CD4-positive, alpha-beta T cell (primary cell): ENCODE data around the gene ARID1B. TPM values are rescaled to one million over a fixed set of nuclear protein-coding genes. Genes with fewer than 3 reads are reported as not detected.
A peak's percentile ranks its signal among the peaks of the same experiment; 100 is the strongest.

Experiments
- ATAC-seq: fragments of 200-7000 bp; cut with Tn5 transposase; one replicate; pipeline ENCODE4 v1.10.0; 2022; ENCODE audit warnings: mild to moderate bottlenecking; ENCODE audit not compliant: poor library complexity
- CTCF ChIA-PET: fragments of 350-600 bp; sonication (Branson Sonifier 250); formaldehyde crosslinking; loops from one replicate; lab custom pipeline; 2021; ENCODE audit warnings: antibody characterized with exemption, inconsistent platforms; lab: Charles Lee
- POLR2A ChIA-PET: fragments of 350-600 bp; sonication (Branson Sonifier 250); formaldehyde crosslinking; loops from one replicate; lab custom pipeline; 2021; ENCODE audit warnings: antibody characterized with exemption, inconsistent platforms; lab: Charles Lee
- DNase-seq, 14 experiments: peaks; one replicate each; pipeline ENCODE4 v3.0.0-alpha.2; 2013 to 2020; ENCODE audit warnings: mixed read lengths in 2 of 14
- H3K27ac ChIP-seq, 2 donors: one replicate each; pipeline versions ENCODE4 v1.5.1 to v1.7.0; 2013; ENCODE audit warnings: low read length in 2 of 2, low read depth in 1 of 2, mild to moderate bottlenecking in 1 of 2
- H3K27me3 ChIP-seq, 2 experiments: 1 replicate in 1 of 2; 2 replicates in 1 of 2; pipeline versions ENCODE4 v1.6.1 to v1.7.0; 2013; ENCODE audit warnings: low read length in 2 of 2, control low read depth in 1 of 2, mild to moderate bottlenecking in 1 of 2, moderate library complexity in 1 of 2; ENCODE audit not compliant: insufficient read depth in 2 of 2, control insufficient read depth in 1 of 2
- H3K36me3 ChIP-seq: one replicate; pipeline ENCODE4 v1.6.1; 2013; ENCODE audit warnings: low read length, control low read depth; ENCODE audit not compliant: insufficient read depth
- H3K4me1 ChIP-seq: one replicate; pipeline ENCODE4 v1.6.1; 2013; ENCODE audit warnings: low read length, control low read depth; ENCODE audit not compliant: insufficient read depth
- H3K4me3 ChIP-seq: one replicate; pipeline ENCODE4 v1.5.1; 2013; ENCODE audit warnings: mild to moderate bottlenecking, low read length, moderate library complexity
- H3K9me3 ChIP-seq, 2 experiments: 1 replicate in 1 of 2; 2 replicates in 1 of 2; pipeline versions ENCODE4 v1.6.1 to v1.7.0; 2013; ENCODE audit warnings: low read length in 2 of 2, mild to moderate bottlenecking in 2 of 2, control low read depth in 1 of 2, moderate library complexity in 1 of 2; ENCODE audit not compliant: control insufficient read depth in 1 of 2, insufficient read depth in 1 of 2
- H3K27ac Mint-ChIP-seq: one replicate; pipeline ENCODE4 v1.8.0; 2020; ENCODE audit warnings: mixed read lengths
- H3K27me3 Mint-ChIP-seq: one replicate; pipeline ENCODE4 v1.8.0; 2021; ENCODE audit warnings: mixed read lengths
- H3K36me3 Mint-ChIP-seq: one replicate; pipeline ENCODE4 v1.8.0; 2021; ENCODE audit warnings: low read depth, mixed read lengths
- H3K4me1 Mint-ChIP-seq: one replicate; pipeline ENCODE4 v1.8.0; 2021; ENCODE audit warnings: low read depth, mixed read lengths
- H3K4me3 Mint-ChIP-seq: one replicate; pipeline ENCODE4 v1.8.0; 2020; ENCODE audit warnings: mild to moderate bottlenecking, mixed read lengths
- H3K9me3 Mint-ChIP-seq: one replicate; pipeline ENCODE4 v1.8.0; 2020; ENCODE audit warnings: mixed read lengths
- intact Hi-C, 2 experiments: fragments of 100-400 bp; cut with DNase I in 1 of 2; cut with micrococcal nuclease in 1 of 2; formaldehyde crosslinking; loops; one replicate each; pipeline versions ENCODE4 v1.15.1 to v1.9.0; 2023 to 2025; cut with DNase I, micrococcal nuclease
- total RNA-seq, 174 experiments: library from RNA in 2 of 174; stranded (reverse) in 2 of 174; gene quantifications; one replicate each; pipeline ENCODE4 v1.2.3 and lab custom pipeline; 2021 to 2026
- TF ChIP-seq, protein P1 (sequence below): fragments of 200-600 bp; IDR thresholded peaks from one replicate; pipeline ENCODE4 v1.8.0; 2022; ENCODE audit warnings: antibody characterized with exemption, mild to moderate bottlenecking

ARID1B gene
- total RNA-seq, 2 experiments from 2014 or later: 120 to 125 TPM

DNA sequence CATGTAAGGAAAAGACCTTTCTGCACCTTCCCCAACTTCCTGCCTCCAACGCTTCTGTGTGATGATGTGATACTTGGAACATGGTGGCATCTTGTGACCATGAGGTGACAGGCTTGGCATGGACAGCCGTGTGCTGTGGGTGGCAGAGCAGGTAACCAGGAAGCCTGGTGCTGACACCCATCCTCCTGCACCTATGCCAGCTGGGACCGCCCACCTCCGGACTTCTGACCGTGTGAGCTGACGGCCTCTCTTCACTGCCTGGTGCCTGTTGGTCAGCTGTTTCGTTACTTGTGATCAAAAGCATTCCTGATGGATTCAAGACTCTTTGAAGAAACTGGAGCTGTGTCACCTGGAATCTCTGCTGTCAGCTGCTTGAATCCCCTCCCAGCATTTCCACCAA is 475.8 kb downstream of the ARID1B start:
- no peak overlapping the region for H3K27ac ChIP-seq
- H3K36me3 ChIP-seq: no peaks in the 10 kb centered on the region
- H3K27me3 ChIP-seq: peaks cover 0 to 8% of the 10 kb centered on the region in 2 experiments
- Mint-ChIP-seq H3K27ac (no peak overlapping the region), H3K27me3 (peaks cover 5% of the 10 kb centered on the region), H3K4me1 (no peaks in the 10 kb centered on the region), H3K36me3 (no peaks in the 10 kb centered on the region), H3K4me3 (no peak overlapping the region), H3K9me3 (no peaks in the 10 kb centered on the region)
- intact Hi-C loops: no loop called here
- TF ChIP-seq, protein P1, sequence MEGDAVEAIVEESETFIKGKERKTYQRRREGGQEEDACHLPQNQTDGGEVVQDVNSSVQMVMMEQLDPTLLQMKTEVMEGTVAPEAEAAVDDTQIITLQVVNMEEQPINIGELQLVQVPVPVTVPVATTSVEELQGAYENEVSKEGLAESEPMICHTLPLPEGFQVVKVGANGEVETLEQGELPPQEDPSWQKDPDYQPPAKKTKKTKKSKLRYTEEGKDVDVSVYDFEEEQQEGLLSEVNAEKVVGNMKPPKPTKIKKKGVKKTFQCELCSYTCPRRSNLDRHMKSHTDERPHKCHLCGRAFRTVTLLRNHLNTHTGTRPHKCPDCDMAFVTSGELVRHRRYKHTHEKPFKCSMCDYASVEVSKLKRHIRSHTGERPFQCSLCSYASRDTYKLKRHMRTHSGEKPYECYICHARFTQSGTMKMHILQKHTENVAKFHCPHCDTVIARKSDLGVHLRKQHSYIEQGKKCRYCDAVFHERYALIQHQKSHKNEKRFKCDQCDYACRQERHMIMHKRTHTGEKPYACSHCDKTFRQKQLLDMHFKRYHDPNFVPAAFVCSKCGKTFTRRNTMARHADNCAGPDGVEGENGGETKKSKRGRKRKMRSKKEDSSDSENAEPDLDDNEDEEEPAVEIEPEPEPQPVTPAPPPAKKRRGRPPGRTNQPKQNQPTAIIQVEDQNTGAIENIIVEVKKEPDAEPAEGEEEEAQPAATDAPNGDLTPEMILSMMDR: no peak
- H3K9me3 ChIP-seq: peaks cover 0 to 6% of the 10 kb centered on the region in 2 experiments
- ChIA-PET POLR2A (interaction anchor here (0.7 to 1.0 kb wide), 2 partner anchors 17 to 22 kb away, joined by 3 read pairs; no protein-coding TSS in a partner anchor), CTCF (interaction anchor here (0.5 kb wide), 1 partner anchor 28 kb away, joined by 5 read pairs; no protein-coding TSS in a partner anchor)
- DNase-seq (no peak), ATAC-seq (no peak)
- H3K4me1 ChIP-seq: peaks cover 2% of the 10 kb centered on the region
- no peak overlapping the region for H3K4me3 ChIP-seq

DNA sequence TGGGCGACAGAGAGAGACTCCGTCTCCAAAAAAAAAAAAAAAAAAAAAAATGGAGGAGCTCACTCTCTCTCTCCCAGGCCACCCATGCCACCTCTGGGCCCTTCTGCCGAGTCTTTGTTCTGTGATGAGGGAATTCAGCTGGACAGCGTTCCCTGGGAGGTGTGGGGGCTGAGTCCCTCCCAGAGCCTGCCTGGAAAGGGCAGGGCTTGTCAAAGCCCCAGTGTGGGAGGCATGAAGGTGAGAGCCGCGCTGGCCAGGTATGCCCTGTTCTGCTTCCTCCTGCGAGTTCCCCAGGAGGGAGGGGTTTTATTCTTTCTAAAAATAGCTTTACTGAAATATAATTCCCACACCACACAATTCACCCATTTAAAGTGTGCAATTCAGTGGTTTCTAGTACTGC is 476.5 kb downstream of the ARID1B start:
- CTCF ChIA-PET: no interaction called here
- peaks cover 0 to 9% of the 10 kb centered on the region in 2 experiments for H3K9me3 ChIP-seq
- Mint-ChIP-seq H3K4me1 (no peaks in the 10 kb centered on the region), H3K36me3 (no peaks in the 10 kb centered on the region), H3K4me3 (no peak overlapping the region), H3K9me3 (no peaks in the 10 kb centered on the region), H3K27ac (no peak overlapping the region), H3K27me3 (peaks cover 5% of the 10 kb centered on the region)
- H3K4me1 ChIP-seq: peaks cover 8% of the 10 kb centered on the region
- intact Hi-C loops: no loop called here
- H3K27ac ChIP-seq: no peak overlapping the region
- no peak overlapping the region for H3K4me3 ChIP-seq
- ATAC-seq: no peak
- DNase-seq: peak in 1 of 14 experiments; percentile 46
- POLR2A ChIA-PET: interaction anchor here (0.8 to 1.0 kb wide), 2 partner anchors 16 to 21 kb away, joined by 3 read pairs; no protein-coding TSS in a partner anchor
- no peaks in the 10 kb centered on the region for H3K36me3 ChIP-seq
- TF ChIP-seq, protein P1: no peak
- H3K27me3 ChIP-seq: peaks cover 0 to 8% of the 10 kb centered on the region in 2 experiments

DNA sequence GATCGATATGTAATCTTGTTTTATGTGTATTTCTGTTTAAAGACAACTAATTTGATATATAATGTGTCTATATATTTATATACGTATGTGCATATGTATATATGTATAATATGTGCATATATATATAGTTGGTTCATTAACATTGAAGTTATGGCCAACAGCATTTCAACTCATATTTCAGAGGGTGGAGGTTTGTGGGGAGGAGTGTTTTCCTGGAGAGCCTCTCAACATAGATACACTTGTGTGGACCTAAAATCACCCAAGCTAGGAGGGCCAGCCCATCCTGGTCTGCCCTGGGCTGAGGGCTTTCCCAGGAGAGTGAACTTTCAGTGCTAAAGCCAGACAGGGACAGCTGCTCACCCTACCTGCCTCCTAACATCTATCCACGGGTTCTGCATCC is 477.4 kb downstream of the ARID1B start:
- ATAC-seq (no peak), DNase-seq (no peak)
- peaks cover 0 to 8% of the 10 kb centered on the region in 2 experiments for H3K27me3 ChIP-seq
- Mint-ChIP-seq H3K27me3 (peaks cover 5% of the 10 kb centered on the region), H3K4me3 (no peak overlapping the region), H3K27ac (no peak overlapping the region), H3K4me1 (peaks cover 5% of the 10 kb centered on the region), H3K9me3 (no peaks in the 10 kb centered on the region), H3K36me3 (no peaks in the 10 kb centered on the region)
- H3K4me3 ChIP-seq: no peak overlapping the region
- peaks cover 17% of the 10 kb centered on the region for H3K4me1 ChIP-seq
- peaks cover 0 to 10% of the 10 kb centered on the region in 2 experiments for H3K9me3 ChIP-seq
- ChIA-PET CTCF (no interaction called here), POLR2A (no interaction called here)
- H3K27ac ChIP-seq: no peak overlapping the region
- TF ChIP-seq, protein P1: no peak
- H3K36me3 ChIP-seq: no peaks in the 10 kb centered on the region
- intact Hi-C loops: no loop called here
